ENCODE data around the gene CACNG5.

The CACNG5 gene

GRCh38 chr17:66910651-66911285, 75.9 kb downstream of the CACNG5 start:
- no peak for DNase-seq

GRCh38 chr17:66915204-66915611, 80.3 kb downstream of the CACNG5 start:
- no peak for DNase-seq

GRCh38 chr17:66915792-66916191, 80.9 kb downstream of the CACNG5 start:
- no peak for DNase-seq

GRCh38 chr17:66916946-66917345, 82.0 kb downstream of the CACNG5 start:
- DNase-seq: no peak

DNA sequence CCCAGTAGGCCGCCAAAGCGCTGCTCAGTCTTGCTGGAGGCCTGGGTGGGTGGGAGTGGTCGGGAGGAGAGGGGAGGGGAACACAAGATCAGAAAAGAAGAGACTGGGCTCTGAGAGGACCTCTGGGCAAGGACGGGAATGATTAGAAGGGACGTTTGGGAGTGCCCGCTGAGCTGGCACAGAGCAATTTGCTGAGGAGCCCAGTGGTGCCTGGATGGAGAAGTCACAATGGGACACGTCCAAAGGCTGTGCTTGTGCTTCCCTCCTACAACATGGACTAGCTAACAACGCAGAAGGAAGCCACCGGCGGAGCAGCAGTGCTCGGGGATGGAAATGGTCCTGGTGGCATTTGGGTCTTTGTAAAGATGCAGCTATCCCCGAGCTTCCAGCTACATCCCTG, 84.0 kb downstream of the CACNG5 start:
- DNase-seq: no peak

GRCh38 chr17:66920435-66920834, 85.5 kb downstream of the CACNG5 start:
- DNase-seq: no peak

GRCh38 chr17:66920950-66921349, 86.0 kb downstream of the CACNG5 start:
- no peak for DNase-seq

DNA sequence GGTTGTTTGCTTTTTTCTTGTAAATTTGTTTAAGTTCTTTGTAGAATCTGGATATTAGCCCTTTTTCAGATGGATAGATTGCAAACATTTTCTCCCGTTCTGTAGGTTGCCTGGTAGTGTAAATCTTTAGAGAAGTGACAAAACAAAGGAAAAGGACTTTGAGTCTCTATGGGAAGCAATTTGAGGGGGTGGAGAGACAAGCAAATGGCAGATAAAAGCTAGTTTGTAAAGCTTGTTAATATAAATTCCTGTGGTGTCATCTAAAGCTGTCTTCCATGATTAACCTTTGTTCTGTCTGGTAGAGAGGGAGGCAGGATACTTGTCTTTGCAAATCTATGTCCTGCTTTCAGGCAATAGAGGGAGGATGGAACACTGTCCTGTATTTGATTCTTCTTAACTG, 89.0 kb downstream of the CACNG5 start:
- no peak for DNase-seq

DNA sequence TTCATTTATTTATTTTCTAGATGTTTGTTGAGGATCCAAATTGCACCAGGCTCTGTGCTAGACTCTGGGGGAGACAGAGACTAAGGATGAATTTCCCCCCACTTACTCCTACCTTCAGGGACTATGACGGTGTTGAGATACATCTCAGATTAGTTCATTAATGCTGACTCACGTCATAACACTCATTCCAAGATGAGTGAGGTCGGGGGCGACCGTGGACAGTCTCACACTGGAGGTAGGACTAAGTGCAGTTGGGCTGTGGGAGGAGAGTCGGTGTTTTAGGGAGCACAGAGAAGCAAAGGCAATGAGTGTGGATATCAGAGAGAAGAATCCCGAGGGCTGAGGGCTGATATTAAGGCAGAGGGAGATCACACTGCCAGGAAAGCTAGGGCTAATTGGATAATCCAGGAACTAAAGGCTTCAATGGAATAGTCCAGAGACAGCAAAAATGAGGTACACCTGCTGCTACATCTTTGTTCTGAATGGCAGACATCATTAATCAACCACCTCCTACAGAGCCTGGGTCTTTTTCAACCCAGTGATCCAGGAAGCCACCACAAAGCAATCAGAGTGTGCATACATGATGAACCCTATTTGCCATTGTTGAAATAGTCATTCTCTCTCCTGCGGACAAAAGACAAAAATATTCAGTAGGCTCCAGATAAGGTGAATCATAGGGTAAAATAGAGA, 91.0 kb downstream of the CACNG5 start:
- DNase-seq: no peak

DNA sequence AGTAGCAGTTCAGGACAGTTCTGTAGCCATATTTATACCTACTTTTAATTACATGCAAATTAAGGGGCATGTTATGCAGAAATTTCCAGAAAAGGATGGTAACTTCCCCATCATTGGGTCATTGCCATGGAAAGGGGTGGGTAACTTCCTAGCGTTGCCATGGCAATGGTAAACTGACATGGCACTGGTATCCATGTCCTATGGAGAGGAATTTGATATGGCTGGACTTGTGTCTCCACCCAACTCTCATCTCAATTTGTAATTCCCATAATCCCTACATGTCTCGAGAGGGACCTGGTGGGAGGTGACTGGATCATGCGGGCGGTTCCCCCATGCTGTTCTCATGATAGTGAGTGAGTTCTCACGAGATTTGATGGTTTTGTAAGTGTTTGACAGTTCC, 94.0 kb downstream of the CACNG5 start:
- DNase-seq: no peak

- DNase-seq: no peak
These were observed 94.7 kb downstream of the CACNG5 start for GRCh38 chr17:66929591-66929990.

- no peak for DNase-seq
These were observed 96.0 kb downstream of the CACNG5 start for GRCh38 chr17:66930933-66931332.

DNA sequence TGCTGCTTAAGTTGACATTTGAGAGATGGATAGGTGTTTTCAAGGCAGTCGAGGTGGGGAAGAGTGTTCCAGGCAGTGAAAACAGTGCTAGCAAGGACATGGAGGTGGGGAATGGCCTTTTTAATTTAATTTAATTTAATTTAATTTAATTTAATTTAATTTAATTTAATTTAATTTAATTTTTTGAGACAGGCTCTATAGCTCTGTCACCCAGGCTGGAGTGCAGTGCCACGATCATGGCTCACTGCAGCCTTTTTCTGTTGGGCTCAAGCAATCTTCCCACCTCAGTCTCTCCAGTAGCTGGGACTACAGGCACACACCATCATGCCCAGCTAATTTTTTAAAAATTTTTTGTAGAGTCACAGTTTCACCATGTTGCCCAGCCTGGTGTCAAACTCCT, 97.4 kb downstream of the CACNG5 start:
- no peak for DNase-seq

DNA sequence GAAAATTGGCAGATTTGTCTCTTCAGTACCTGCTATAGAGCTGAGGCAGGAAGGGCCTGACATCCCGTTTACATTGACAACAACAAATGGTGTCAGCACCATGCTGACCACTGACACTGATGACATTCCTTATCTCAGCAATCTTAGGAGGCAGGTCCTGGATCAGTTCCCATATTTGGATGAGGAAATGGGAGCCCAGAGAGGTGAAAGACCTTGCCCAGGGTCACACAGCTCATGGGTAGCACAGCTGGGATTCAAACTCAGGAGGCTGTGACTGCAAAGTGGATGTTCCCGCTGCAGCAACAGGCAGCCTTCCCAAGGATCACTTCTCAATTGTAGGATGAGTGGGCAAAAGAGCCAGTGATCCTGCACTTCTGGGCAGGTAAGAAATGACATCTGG, 99.1 kb downstream of the CACNG5 start:
- no peak for DNase-seq

Measured in CD4-positive, alpha-beta T cell treated with Interleukin-1 beta for 1 hour (primary cell).